K562 treated with DMSO at 1 percent for 4 hours (cell line): ENCODE data around the gene TOGARAM2. TPM values are rescaled to one million over a fixed set of nuclear protein-coding genes. Genes with fewer than 3 reads are reported as not detected.

ENCODE experiments used
- total RNA-seq: library from RNA; unstranded; fragments of 300-600 nt; gene quantifications from 2 replicates; pipeline ENCODE4 v1.2.3, GENCODE V29; 2022; ENCODE audit not compliant: insufficient read depth

The TOGARAM2 gene
- total RNA-seq, result not detected in 2 replicates

GRCh38 chr2:28981016-28981441 lies at the start of gene TOGARAM2:
TSS of gene TOGARAM2 (plus strand) at chr2:28981298. CDS start at chr2:28994835, 13,537 bp downstream.

GRCh38 chr2:29074411-29074810 lies 93.3 kb downstream of the TOGARAM2 start, which contains the start of gene PCARE:
TSS of gene PCARE (minus strand) at chr2:29074523. CDS start at chr2:29074261, 262 bp downstream.

Other genes with a start within 250 kb of the TOGARAM2 start
- gene PPP1CB, start 229.5 kb upstream of the TOGARAM2 start, total RNA-seq, result 27.1 and 30.6 TPM in 2 replicates
- not detected in 2 replicates for gene SPDYA, start 170.5 kb upstream of the TOGARAM2 start, total RNA-seq
- gene TRMT61B, start 111.0 kb upstream of the TOGARAM2 start, total RNA-seq, result 11.2 and 13.0 TPM in 2 replicates
- 8.6 and 8.7 TPM in 2 replicates for gene WDR43, start 86.6 kb upstream of the TOGARAM2 start, total RNA-seq
- gene PCARE, start 93.2 kb downstream of the TOGARAM2 start, total RNA-seq, result not detected in 2 replicates
- gene CLIP4, start 134.1 kb downstream of the TOGARAM2 start, total RNA-seq, result 0.15 TPM in 1 of 2 replicates, not detected in the other